AG10803 (cell line): ENCODE data around the gene SHBG.
A peak's percentile ranks its signal among the peaks of the same experiment; 100 is the strongest.
"Not testable (repeated sequence)": the region's sequence is repeated elsewhere in the genome, so short reads cannot be mapped to it uniquely, and the experiment has no call there.

ENCODE experiments used
- DNase-seq: peaks from one replicate; pipeline ENCODE4 v3.0.0; 2010; ENCODE audit warnings: low read depth
- H3K4me3 ChIP-seq: 2 replicates; pipeline ENCODE4 v1.5.1; 2011; ENCODE audit warnings: mild to moderate bottlenecking, low read length, control low read depth
- TF ChIP-seq, protein P1 (sequence below): conservative IDR thresholded peaks from 2 replicates; pipeline ENCODE4 v1.5.1; 2011; ENCODE audit warnings: mild to moderate bottlenecking, low read length, control low read depth, inconsistent platforms

Gene SHBG

DNA sequence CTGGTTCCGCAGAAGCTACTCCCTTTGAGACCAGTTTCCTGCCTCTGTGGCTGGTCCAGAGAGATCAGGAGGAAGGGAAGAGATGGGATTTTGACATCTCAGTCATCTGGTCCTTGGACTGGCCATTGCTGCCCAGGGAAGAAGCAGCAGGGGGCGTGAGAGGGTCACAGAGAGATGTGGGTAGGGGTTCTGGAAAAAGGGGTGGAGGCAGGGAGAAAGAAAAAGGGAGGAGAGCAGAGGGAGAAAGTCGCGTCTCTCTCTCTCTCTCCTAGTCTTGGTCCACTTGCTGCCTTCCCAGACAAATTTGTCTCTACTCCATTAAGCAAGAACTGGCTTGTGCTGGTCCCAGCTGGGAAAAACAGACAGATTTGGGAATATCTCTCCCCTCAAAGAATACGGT lies 4.4 kb downstream of the SHBG start:
- H3K4me3 ChIP-seq, result no peak overlapping the region
- DNase-seq, result no peak
- TF ChIP-seq, protein P1, sequence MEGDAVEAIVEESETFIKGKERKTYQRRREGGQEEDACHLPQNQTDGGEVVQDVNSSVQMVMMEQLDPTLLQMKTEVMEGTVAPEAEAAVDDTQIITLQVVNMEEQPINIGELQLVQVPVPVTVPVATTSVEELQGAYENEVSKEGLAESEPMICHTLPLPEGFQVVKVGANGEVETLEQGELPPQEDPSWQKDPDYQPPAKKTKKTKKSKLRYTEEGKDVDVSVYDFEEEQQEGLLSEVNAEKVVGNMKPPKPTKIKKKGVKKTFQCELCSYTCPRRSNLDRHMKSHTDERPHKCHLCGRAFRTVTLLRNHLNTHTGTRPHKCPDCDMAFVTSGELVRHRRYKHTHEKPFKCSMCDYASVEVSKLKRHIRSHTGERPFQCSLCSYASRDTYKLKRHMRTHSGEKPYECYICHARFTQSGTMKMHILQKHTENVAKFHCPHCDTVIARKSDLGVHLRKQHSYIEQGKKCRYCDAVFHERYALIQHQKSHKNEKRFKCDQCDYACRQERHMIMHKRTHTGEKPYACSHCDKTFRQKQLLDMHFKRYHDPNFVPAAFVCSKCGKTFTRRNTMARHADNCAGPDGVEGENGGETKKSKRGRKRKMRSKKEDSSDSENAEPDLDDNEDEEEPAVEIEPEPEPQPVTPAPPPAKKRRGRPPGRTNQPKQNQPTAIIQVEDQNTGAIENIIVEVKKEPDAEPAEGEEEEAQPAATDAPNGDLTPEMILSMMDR, result peak; percentile 54

DNA sequence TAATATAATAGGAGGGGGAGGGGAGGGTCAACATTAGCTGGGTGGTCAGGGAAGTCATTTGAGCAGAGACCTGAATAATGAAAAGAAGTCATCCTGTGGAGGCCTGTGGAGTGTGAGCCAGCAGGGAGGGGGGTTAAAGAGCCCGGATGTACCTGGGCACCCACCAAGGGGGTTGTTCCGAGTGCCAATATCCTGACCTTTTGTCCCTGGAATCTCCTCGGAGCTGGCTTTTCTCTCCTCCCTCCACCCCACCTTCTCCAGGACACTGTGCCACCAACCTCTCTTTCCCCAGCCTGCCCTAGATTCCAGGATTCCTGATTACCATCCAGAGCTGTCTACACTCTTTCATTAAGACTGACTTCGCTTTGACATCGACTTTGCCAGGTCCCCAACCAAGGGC lies 6.2 kb downstream of the SHBG start:
- no peak for DNase-seq
- TF ChIP-seq, protein P1, result no peak
- H3K4me3 ChIP-seq, result no peak overlapping the region

DNA sequence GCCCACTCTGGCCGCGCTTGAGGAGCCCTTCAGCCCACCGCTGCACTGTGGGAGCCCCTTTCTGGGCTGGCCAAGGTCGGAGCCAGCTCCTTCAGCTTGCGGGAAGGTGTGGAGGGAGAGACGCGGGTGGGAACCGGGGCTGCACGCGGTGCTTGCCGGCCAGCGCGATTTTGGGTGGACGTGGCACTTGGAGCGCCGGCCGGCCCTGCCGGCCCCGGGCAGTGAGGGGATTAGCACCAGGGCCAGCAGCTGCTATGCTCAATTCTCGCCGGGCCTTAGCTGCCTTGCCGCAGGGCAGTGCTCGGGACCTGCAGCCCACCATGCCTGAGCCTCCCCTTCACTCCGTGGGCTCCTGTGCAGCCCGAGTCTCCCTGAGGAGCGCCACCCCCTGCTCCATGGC lies 10.8 kb downstream of the SHBG start:
- TF ChIP-seq, protein P1, result no peak

DNA sequence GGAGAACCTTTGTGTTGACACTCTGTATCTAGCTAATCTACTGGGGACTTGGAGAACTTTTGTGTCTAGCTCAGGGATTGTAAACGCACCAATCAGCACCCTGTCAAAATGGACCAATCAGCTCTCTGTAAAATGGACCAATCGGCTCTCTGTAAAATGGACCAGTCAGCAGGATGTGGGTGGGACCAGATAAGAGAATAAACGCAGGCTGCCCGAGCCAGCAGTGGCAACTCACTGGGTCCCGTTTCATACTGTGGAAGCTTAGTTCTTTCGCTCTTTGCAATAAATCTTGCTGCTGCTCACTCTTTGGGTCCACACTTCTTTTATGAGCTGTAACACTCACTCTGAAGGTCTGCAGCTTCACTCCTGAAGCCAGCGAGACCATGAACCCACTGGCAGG lies 11.7 kb downstream of the SHBG start:
- not testable (repeated sequence) for DNase-seq, H3K4me3 ChIP-seq

More for the DNA sequence above, 10.8 kb downstream of the SHBG start:
- no peak for DNase-seq
- H3K4me3 ChIP-seq, result no peak overlapping the region

DNA sequence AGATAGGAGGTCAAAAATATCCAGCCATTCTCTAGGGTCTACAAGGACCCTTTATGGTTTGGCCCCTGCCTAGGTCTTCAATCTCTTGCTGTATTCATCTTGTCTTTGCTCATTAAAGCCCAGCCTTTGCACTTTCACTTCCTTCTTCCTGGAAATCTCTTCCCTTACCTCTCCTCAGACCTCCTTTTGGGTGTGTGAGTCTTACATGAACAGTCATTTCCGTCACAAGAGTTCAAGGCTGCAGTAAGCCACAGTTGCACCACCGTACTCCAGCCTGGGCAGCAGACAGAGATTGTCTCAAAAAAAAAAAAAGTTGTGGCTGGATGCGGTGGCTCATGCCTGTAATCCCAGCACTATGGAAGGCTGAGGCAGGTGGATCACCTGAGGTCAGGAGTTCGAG lies 14.8 kb downstream of the SHBG start:
- DNase-seq, result no peak

DNA sequence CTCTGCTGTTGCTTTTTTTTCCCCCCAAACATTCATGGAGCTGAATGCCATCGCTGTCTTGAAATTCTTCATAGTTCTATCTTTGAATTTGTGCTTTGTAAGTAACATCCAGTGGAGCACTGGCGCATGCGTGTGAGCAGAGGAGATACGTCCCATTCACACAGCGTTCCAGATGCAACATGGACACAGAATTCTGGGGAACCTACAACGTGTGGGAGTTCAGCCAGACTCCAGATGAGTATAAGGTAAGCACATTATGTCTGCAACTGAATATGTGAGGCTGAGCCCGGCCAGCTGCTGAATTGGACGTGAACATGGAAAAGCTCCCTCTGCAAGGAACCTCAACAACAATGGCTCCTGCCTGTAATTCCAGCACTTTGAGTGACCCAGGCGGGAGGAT lies 16.5 kb downstream of the SHBG start:
- TF ChIP-seq, protein P1, result no peak
- H3K4me3 ChIP-seq, result no peak overlapping the region
- no peak for DNase-seq

More for the DNA sequence above, 14.8 kb downstream of the SHBG start:
- TF ChIP-seq, protein P1, result no peak
- no peak overlapping the region for H3K4me3 ChIP-seq

DNA sequence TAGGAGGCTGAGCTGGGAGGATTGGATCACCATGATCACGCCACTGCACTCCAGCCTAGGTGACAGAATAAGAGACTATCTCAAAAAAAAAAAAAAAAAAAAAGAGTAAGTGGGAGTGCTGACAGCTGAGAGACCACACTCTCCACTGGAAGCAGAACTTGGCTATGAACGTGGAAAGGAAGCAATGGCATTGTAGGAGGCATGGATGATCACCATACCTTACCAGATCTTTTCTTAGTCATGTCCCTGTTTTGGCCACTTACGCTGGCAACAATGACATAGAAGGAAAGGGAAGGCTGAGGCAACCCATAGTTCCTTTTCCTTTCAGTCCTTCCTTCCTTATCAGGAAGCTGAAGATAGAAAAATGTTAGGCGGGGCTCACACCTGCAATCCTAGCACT lies 17.1 kb downstream of the SHBG start:
- H3K4me3 ChIP-seq, result no peak overlapping the region
- no peak for DNase-seq
- TF ChIP-seq, protein P1, result no peak

DNA sequence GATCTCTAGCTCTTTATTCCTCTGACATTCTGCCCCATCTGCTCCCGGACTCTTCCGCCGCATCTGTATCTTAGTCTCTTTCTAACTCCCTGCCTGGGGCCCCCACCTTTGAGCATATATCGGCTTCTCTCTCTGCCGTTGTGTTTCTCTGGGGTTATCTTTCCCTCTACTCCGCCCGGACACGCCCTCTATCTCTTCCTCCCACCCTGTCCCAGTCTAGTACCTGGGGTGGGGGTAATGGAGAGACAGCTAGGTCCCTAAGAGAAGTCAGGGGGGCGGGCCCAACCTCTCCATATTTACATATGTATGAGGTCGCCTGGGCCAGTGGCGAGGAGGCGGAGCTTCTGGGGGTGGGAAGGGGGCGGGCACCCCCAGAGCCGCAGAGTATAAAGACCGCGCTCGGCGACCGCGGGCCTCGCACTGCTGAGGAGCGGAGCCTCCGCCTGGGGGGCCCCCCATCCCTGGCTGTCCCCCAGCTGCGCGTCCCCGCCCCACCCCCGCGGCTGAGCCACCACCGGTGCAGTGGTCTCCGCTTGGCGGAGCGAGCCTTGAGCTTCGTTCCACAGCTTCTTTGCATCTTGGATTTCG lies 20.7 kb downstream of the SHBG start, which contains the start of gene ATP1B2:
TSS of gene ATP1B2 (plus strand) at position 418 of the 588 bp plus-strand sequence. CDS start 593 bp downstream, outside the sequence.
- DNase-seq, result no peak
- H3K4me3 ChIP-seq, result peak within 1 kb of the TSS; percentile 33
- TF ChIP-seq, protein P1, result no peak
